ENCODE data around the gene EPPIN. TPM values are rescaled to one million over a fixed set of nuclear protein-coding genes. Genes with fewer than 3 reads are reported as not detected.
"Not testable (repeated sequence)": the region's sequence is repeated elsewhere in the genome, so short reads cannot be mapped to it uniquely, and the experiment has no call there.

EPPIN gene
- total RNA-seq: not detected

GRCh38 chr20:45547206-45547770 lies at the start of gene EPPIN:
TSS of gene EPPIN (minus strand) at chr20:45547401. CDS start at chr20:45547357, 44 bp downstream.
- DNase-seq (ENCODE audit: low read depth in 2 of 3, low spot score in 2 of 3): no peak

GRCh38 chr20:45595235-45595634 lies 48.0 kb upstream of the EPPIN start:
- no peak for DNase-seq (ENCODE audit: low read depth in 2 of 3, low spot score in 2 of 3)

- no peak for DNase-seq (ENCODE audit: low read depth in 2 of 3, low spot score in 2 of 3)
Measured at GRCh38 chr20:45593498-45593897, 46.3 kb upstream of the EPPIN start.

- peak in 2 of 3 donors; percentile 60 to 83 for DNase-seq (ENCODE audit: low read depth in 2 of 3, low spot score in 2 of 3)
Measured at GRCh38 chr20:45592574-45593189, 45.5 kb upstream of the EPPIN start.

GRCh38 chr20:45589725-45590124 lies 42.5 kb upstream of the EPPIN start:
- DNase-seq (ENCODE audit: low read depth in 2 of 3, low spot score in 2 of 3): no peak

DNA sequence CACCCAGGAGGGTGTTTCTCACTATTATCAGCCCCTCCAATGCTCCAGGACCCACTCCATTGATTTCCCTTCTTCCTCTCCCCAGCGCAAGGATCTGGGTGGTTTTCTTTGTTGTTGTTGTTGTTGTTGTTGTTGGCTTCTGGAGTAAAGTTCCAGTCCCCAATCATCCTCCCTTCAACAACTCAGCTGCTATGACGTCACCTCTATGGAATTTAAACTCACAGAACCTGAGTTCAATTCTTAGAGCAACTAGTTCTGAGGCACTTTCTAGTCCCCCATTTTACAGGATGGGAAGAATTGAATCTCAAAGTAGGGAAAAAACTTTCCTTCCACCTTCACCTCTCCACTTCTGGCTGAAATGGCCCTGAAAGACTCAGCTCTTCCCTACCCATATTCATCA lies 41.6 kb upstream of the EPPIN start:
- DNase-seq (ENCODE audit: low read depth in 2 of 3, low spot score in 2 of 3): no peak

DNA sequence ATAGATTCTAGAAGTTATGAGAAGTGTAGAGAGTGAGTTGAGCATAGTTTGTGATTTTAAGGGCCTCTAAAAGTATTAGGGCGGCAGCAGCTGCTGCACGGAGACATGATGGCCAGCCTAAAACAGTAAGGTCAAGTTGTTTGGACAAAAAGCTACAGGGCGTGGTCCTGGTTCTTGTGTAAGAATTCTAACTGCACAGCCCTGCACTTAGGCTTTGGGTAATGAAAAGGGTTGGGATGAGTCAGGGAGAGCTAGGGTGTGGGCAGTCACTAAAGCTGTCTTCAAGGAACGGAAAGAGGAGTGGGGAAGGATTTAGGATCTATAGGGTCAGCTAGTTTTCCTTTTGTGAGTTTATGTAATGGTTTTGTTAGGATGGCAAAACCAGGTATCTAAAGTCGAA lies 38.8 kb upstream of the EPPIN start:
- DNase-seq (ENCODE audit: low read depth in 2 of 3, low spot score in 2 of 3): not testable (repeated sequence)

DNA sequence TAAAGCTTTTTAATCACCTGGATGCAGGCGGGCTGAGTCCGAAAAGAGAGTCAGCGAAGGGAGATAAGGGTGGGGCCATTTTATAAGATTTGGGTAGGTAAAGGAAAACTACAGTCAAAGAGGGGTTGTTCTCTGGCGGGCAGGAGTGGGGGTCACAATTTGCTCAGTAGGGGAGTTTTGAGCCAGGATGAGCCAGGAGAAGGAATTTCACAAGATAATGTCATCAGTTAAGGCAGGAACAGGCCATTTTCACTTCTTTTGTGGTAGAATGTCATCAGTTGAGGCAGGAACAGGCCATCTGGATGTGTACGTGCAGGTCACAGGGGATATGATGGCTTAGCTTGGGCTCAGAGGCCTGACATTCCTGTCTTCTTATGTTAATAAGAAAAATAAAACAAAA lies 37.1 kb upstream of the EPPIN start:
- not testable (repeated sequence) for DNase-seq (ENCODE audit: low read depth in 2 of 3, low spot score in 2 of 3)

GRCh38 chr20:45583502-45583901 lies 36.3 kb upstream of the EPPIN start:
- no peak for DNase-seq (ENCODE audit: low read depth in 2 of 3, low spot score in 2 of 3)

GRCh38 chr20:45581702-45582101 lies 34.5 kb upstream of the EPPIN start:
- DNase-seq (ENCODE audit: low read depth in 2 of 3, low spot score in 2 of 3): no peak

GRCh38 chr20:45579184-45579583 lies 32.0 kb upstream of the EPPIN start, which contains the start of gene WFDC8:
TSS of gene WFDC8 (minus strand) at chr20:45579284. CDS start at chr20:45579247, 37 bp downstream.
- DNase-seq (ENCODE audit: low read depth in 2 of 3, low spot score in 2 of 3): no peak

GRCh38 chr20:45578231-45578630 lies 31.0 kb upstream of the EPPIN start:
- DNase-seq (ENCODE audit: low read depth in 2 of 3, low spot score in 2 of 3): no peak

DNA sequence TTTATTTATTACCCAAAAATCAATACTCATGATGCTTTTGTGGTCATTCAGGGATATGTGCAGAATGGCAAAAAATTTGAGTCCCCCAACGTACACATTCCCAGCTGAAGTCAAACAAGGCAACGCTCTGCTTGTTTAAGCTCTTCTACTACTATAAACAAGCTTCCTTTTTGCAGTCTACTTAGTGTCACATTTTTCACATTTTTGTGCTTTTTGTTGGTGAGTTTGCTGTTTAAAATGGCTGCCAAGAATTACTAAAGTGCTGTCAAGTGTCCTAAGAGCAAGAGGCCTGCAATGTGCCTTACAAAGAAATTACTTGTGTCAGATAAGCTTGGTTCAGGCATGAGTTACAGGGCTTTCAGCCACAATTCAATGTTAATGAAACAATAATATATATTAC lies 29.8 kb upstream of the EPPIN start:
- DNase-seq (ENCODE audit: low read depth in 2 of 3, low spot score in 2 of 3): no peak

- DNase-seq (ENCODE audit: low read depth in 2 of 3, low spot score in 2 of 3): no peak
Measured at GRCh38 chr20:45575931-45576330, 28.7 kb upstream of the EPPIN start.

DNA sequence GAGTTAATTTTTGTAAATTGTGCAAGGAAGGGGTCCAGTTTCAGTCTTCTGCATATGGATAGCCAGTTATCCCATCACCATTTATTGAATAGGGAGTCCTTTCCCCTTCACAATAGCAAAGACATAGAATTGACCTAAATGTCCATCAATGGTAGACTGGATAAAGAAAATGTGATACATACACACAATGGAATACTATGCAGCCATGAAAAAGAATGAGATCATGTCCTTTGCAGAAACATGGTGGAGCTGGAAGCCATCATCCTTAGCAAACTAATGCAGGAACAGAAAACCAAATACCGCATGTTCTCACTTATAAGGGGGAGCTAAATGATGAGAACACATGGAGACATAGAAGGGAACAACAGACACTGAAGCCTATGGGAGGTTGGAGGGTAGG lies 22.4 kb upstream of the EPPIN start:
- not testable (repeated sequence) for DNase-seq (ENCODE audit: low read depth in 2 of 3, low spot score in 2 of 3)

DNA sequence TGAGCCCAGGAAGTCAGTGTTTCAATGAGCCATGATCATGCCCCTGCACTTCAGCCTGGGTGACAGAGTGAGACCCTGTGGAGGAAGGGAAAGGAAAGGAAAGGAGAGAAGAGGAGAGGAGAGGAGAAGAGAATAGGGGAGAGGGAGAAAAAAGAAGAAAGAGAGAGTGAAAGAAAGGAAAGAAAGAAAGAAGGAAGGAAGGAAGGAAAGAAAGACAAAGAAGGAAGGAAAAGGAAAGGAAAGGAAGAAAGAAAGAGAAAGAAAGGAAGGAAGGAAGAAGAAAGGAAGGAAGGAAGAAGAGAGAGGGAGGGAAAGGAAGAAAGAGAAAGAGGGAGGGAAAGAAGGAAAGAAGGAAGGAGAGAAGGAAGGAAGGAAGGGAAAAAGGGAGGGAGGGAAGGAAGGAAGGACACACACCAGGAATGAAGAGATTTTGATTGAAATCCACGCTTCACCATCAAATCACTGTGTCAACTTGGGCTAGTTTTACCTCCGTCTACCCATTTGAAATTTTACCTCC lies 17.6 kb upstream of the EPPIN start:
- DNase-seq (ENCODE audit: low read depth in 2 of 3, low spot score in 2 of 3): no peak

DNA sequence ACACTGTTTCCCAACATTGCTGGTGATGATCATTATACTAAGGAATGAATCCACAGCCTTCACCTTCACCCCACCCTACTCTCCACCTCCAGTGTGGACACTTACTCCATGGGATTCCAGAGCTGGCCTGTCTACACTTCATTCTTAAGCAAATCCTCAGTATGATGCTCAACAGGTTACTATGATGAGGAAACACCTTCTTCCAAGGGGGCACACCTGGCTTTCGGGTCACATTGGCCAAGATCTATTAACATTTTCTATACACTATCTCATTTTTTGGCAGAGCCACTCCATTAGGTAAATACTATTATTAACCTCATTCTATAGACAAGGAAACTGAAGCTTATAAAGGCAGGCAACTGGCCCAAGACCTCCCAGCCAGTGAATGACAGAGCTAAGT lies 8.0 kb upstream of the EPPIN start:
- no peak for DNase-seq (ENCODE audit: low read depth in 2 of 3, low spot score in 2 of 3)

GRCh38 chr20:45552456-45552855 lies 5.3 kb upstream of the EPPIN start:
- DNase-seq (ENCODE audit: low read depth in 2 of 3, low spot score in 2 of 3): no peak

- DNase-seq (ENCODE audit: low read depth in 2 of 3, low spot score in 2 of 3): no peak
Measured at GRCh38 chr20:45550765-45551164, 3.6 kb upstream of the EPPIN start.

GRCh38 chr20:45548410-45548809 lies 1.2 kb upstream of the EPPIN start:
- DNase-seq (ENCODE audit: low read depth in 2 of 3, low spot score in 2 of 3): no peak

- DNase-seq (ENCODE audit: low read depth in 2 of 3, low spot score in 2 of 3): peak in 2 of 3 donors; percentile 7 to 35
Measured at GRCh38 chr20:45545754-45546453, 1.3 kb downstream of the EPPIN start.

- no peak for DNase-seq (ENCODE audit: low read depth in 2 of 3, low spot score in 2 of 3)
Measured at GRCh38 chr20:45545351-45545750, 1.9 kb downstream of the EPPIN start.

All from hematopoietic multipotent progenitor cell (in vitro differentiated cells).